ENCODE results near the gene GNPTG.
A peak's percentile ranks its signal among the peaks of the same experiment; 100 is the strongest.

Gene GNPTG

GRCh38 chr16:1338855-1339675 is 12.7 kb upstream of the GNPTG start:
- in situ Hi-C loops (cut with HindIII; ENCODE audit: low pct_unique_long_range_greater_than_20kb, low sequenced_read_pairs), result no loop called here
- DNase-seq (ENCODE audit: low read depth in 1 of 2, low spot score in 1 of 2), result no peak
- no peak for TF ChIP-seq JUND (IDR thresholded peaks at IDR 0.05; ENCODE audit: low read depth)

GRCh38 chr16:1340730-1341494 is 10.8 kb upstream of the GNPTG start:
- in situ Hi-C loops (cut with HindIII; ENCODE audit: low pct_unique_long_range_greater_than_20kb, low sequenced_read_pairs), result no loop called here
- TF ChIP-seq JUND (IDR thresholded peaks at IDR 0.05; ENCODE audit: low read depth), result no peak

GRCh38 chr16:1341495-1342420 is 10.0 kb upstream of the GNPTG start:
- TF ChIP-seq JUND (IDR thresholded peaks at IDR 0.05; ENCODE audit: low read depth), result no peak
- no peak for DNase-seq (ENCODE audit: low read depth in 1 of 2, low spot score in 1 of 2)
- in situ Hi-C loops (cut with HindIII; ENCODE audit: low pct_unique_long_range_greater_than_20kb, low sequenced_read_pairs), result no loop called here

More at GRCh38 chr16:1340730-1341494, 10.8 kb upstream of the GNPTG start:
- DNase-seq (ENCODE audit: low read depth in 1 of 2, low spot score in 1 of 2), result no peak

GRCh38 chr16:1342526-1343427 is 9.0 kb upstream of the GNPTG start:
- in situ Hi-C loops (cut with HindIII; ENCODE audit: low pct_unique_long_range_greater_than_20kb, low sequenced_read_pairs), result no loop called here
- TF ChIP-seq JUND (IDR thresholded peaks at IDR 0.05; ENCODE audit: low read depth), result no peak
- peak; percentile 99 to 100 for DNase-seq (ENCODE audit: low read depth in 1 of 2, low spot score in 1 of 2)

GRCh38 chr16:1343428-1344242 is 8.1 kb upstream of the GNPTG start:
- TF ChIP-seq JUND (IDR thresholded peaks at IDR 0.05; ENCODE audit: low read depth), result no peak
- DNase-seq (ENCODE audit: low read depth in 1 of 2, low spot score in 1 of 2), result no peak
- in situ Hi-C loops (cut with HindIII; ENCODE audit: low pct_unique_long_range_greater_than_20kb, low sequenced_read_pairs), result no loop called here

- in situ Hi-C loops (cut with HindIII; ENCODE audit: low pct_unique_long_range_greater_than_20kb, low sequenced_read_pairs), result no loop called here
- TF ChIP-seq JUND (IDR thresholded peaks at IDR 0.05; ENCODE audit: low read depth), result no peak
Measured at GRCh38 chr16:1344499-1344898, 7.2 kb upstream of the GNPTG start.

DNA sequence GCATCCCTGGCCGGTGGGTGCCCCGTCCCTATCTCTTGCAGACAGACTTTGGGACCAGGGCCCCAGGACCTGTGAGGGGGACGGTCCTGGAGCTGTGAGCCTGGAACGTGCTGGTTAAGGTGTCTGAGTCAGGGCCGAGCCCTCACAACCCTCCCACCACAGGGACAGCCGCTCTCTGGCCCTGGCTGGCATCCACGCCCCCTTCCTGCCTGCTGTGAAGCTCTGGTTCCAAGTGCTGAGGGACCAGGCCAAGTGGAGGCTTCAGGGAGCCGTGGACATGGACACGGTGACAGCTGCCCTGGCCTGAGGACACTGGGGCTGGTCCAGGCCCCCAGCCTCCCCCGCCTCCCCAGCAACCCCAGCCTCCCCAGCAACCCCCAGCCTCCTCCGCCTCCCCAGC is 6.6 kb upstream of the GNPTG start:
- no peak for DNase-seq (ENCODE audit: low read depth in 1 of 2, low spot score in 1 of 2)
- in situ Hi-C loops (cut with HindIII; ENCODE audit: low pct_unique_long_range_greater_than_20kb, low sequenced_read_pairs), result no loop called here
- no peak for TF ChIP-seq JUND (IDR thresholded peaks at IDR 0.05; ENCODE audit: low read depth)

More at GRCh38 chr16:1344499-1344898, 7.2 kb upstream of the GNPTG start:
- DNase-seq (ENCODE audit: low read depth in 1 of 2, low spot score in 1 of 2), result no peak

- DNase-seq (ENCODE audit: low read depth in 1 of 2, low spot score in 1 of 2), result no peak
- TF ChIP-seq JUND (IDR thresholded peaks at IDR 0.05; ENCODE audit: low read depth), result no peak
- in situ Hi-C loops (cut with HindIII; ENCODE audit: low pct_unique_long_range_greater_than_20kb, low sequenced_read_pairs), result no loop called here
Measured at GRCh38 chr16:1345651-1346421, 5.9 kb upstream of the GNPTG start.

DNA sequence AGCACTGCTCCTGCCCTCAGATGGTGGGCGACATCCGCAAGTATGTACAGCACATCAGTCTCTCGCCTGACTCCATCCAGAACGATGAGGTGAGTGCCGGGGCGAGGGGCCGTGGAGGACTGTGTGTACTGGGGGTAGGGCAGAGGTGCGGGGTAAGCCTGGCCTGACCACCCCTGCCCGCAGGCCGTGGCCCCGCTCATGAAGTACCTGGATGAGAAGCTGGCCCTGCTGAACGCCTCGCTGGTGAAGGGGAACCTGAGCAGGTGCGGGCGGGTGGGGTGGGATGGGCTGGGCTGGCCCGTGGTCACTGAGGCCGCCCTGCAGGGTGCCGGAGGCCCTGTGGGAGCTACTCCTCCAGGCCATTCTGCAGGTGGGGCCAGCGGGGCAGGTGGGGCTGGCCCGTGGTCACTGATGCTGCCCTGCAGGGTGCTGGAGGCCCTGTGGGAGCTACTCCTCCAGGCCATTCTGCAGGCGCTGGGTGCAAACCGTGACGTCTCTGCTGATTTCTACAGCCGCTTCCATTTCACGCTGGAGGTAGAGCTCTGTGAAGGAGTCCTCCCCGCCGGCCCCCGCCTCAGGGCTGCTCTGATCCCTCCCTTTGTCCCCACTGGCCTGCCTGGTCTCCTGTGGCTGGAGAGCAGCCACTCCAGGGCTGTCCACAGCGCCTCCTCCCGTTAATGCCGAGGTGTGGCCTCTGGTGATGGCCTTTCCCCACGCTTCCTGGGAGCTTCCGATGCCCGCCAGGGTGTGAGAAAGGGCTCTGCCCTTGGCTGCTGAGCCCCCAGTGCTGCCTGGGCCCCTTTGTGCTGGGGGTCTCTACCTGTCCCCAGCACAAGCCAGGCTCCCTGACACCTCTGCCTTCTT is 5.1 kb upstream of the GNPTG start:
- in situ Hi-C loops (cut with HindIII; ENCODE audit: low pct_unique_long_range_greater_than_20kb, low sequenced_read_pairs), result no loop called here
- TF ChIP-seq JUND (IDR thresholded peaks at IDR 0.05; ENCODE audit: low read depth), result no peak
- DNase-seq (ENCODE audit: low read depth in 1 of 2, low spot score in 1 of 2), result peak in 1 of 2 experiments; percentile 46

Data from T47D (cell line).